ENCODE data around the gene COL5A1.

Gene COL5A1

DNA sequence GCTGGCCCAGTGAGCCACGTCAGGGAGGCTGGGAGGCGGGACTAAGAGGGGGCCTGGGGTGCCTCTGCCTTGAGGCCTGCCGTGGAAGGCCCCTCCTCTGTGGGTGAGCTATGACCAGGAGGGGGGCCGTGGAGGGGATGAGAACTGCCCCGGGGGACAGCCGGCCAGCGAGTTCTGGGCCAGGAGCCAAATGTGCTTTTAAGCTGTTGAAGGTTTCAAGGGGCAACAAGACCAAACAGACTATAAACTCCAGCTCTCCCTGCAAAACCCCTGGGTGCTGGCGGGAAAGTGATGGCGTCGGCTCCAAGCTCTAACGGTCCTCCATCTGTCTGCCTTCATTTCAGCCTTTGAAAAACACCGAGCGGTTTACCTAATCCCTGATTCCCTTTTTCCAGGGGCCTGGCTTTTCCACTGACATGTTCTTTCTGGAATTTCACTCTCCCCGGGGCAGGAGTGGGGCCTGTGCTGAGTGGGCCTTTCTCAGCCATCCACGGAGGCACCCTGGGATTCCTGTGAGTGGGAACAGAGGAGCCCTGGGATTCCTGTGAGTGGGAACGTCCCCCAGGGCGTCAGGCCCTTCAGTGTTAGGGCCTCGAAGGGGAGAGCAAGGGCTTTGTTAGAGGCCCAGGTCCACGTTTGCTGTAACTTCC lies 65.6 kb downstream of the COL5A1 start:
- H2BK120ac ChIP-seq (ENCODE audit: low read depth, low read length): peak overlapping the region; percentile 8
- H3K14ac ChIP-seq (ENCODE audit: low read length in 2 of 2): peak overlapping the region; percentile 9 to 53
- H3K18ac ChIP-seq (ENCODE audit: low read depth in 1 of 2, low read length in 2 of 2): peak overlapping the region; percentile 76 to 91
- peak overlapping the region; percentile 14 for H3K27ac ChIP-seq (ENCODE audit: low read length, poor library complexity, severe bottlenecking)
- H3K4me1 ChIP-seq (ENCODE audit: control insufficient read depth, insufficient read depth, low read depth, low read length): peaks cover 44% of the 10 kb centered on the region
- H3K23ac ChIP-seq (ENCODE audit: low read length in 2 of 2): no peak overlapping the region
- 49% methylated on average over 16 of the region's 19 CpGs for WGBS
- peak overlapping the region; percentile 79 for H4K8ac ChIP-seq (ENCODE audit: low read length)
- peak overlapping the region; percentile 87 for H4K91ac ChIP-seq (ENCODE audit: low read length)
- H3K9ac ChIP-seq (ENCODE audit: low read length): peak overlapping the region; percentile 79
- no peaks in the 10 kb centered on the region for H3K9me3 ChIP-seq (ENCODE audit: control insufficient read depth, low read length)
- H2BK12ac ChIP-seq (ENCODE audit: low read length in 2 of 2): peak overlapping the region in 1 of 2 experiments; percentile 88
- H3K27me3 ChIP-seq (ENCODE audit: control insufficient read depth in 1 of 2, insufficient read depth in 1 of 2, low read length in 2 of 2): no peaks in the 10 kb centered on the region
- H2AK5ac ChIP-seq (ENCODE audit: low read length, severe bottlenecking): peak overlapping the region; percentile 33
- peak; percentile 98 for DNase-seq
- H3K36me3 ChIP-seq (ENCODE audit: control insufficient read depth in 1 of 2, insufficient read depth in 2 of 2, low read depth in 1 of 2, low read length in 2 of 2): peaks cover 43 to 71% of the 10 kb centered on the region in 2 experiments
- H3K4me2 ChIP-seq (ENCODE audit: low read length, poor library complexity, severe bottlenecking): no peak overlapping the region
- no peak overlapping the region for H2AFZ ChIP-seq (ENCODE audit: low read depth, low read length)
- peak overlapping the region; percentile 73 for H2BK15ac ChIP-seq (ENCODE audit: low read depth, poor library complexity, severe bottlenecking)
- peaks cover 31% of the 10 kb centered on the region for H3K79me1 ChIP-seq (replicated peaks; ENCODE audit: low read length, poor library complexity, severe bottlenecking)
- peak overlapping the region; percentile 63 to 80 for H3K4ac ChIP-seq (ENCODE audit: low read depth in 1 of 2, low read length in 2 of 2)
- no peak overlapping the region for H2BK5ac ChIP-seq (ENCODE audit: low read depth, low read length, poor library complexity, severe bottlenecking)
- no peak overlapping the region for H3K4me3 ChIP-seq (ENCODE audit: insufficient read depth in 1 of 2, low read depth in 1 of 2, low read length in 2 of 2)

DNA sequence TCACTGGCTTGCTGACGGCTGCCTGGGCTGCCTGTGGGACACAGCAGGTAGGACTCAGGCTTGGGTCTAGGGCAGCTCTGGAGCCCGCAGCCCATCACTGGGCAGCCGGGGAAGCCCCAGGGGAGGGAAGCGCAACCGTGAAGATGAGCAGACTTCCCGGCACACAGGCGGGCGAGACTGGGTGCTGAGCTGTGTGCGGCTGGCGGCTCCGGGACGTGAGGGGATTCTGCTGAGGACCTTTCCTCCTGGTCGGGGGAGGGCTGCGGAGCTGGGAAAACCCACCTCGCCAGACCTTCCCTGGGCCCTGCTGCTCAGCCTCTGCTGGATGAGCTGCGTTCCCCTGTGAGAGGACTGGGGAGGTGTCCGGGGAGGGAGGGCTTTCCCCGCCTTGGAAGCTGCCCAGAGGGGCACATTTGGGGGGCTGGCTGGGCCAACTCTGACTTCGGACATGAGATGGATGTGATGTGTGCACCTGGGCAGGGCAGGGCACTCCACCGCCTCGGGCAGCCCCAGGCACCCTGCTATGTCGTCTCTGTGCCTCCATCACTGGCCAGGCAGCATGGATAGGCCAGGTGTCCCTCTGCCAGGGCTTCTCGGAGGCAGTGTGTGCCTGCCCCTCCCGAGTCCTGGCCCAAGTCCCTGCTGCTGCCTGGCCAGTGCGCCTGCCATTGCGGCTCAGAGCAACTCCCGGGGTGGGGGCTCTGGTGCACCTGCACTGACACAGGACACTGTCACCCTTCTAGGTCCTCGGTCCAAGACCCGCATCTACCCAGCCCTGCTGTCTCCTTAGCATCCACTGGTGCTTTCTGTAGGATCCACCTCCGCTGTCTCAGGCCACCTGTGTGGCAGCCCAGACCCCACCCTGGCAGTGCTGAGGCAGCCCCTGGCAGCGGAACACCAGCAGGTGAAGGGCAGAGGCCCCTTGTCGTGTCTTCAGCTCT lies 66.4 kb downstream of the COL5A1 start:
- Histone ChIP-seq H3K4me3 (ENCODE audit: insufficient read depth in 1 of 2, low read depth in 1 of 2, low read length in 2 of 2) (no peak overlapping the region), H3K23ac (ENCODE audit: low read length in 2 of 2) (peak overlapping the region in 1 of 2 experiments; percentile 46)

DNA sequence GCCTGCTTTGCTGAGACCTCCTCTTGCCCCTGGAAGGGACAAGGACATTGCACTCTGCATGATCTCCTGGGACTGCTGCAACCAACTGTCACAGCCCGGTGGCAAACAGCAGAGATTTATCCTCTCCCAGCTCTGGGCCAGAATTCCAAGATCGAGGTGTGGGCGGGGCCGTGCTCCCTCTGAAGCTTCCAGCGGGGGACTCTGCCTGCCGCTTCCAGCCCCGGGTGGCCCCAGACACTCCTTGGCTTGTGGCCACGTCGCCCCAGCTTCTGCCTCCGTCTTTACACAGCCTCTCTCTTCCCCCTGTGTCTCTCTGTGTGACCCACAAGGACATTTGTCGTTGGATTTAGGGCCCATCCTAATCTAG lies 67.1 kb downstream of the COL5A1 start:
- peak overlapping the region; percentile 87 for H4K91ac ChIP-seq (ENCODE audit: low read length)

More for the DNA sequence above, 66.4 kb downstream of the COL5A1 start:
- peak overlapping the region; percentile 14 for H3K27ac ChIP-seq (ENCODE audit: low read length, poor library complexity, severe bottlenecking)
- H3K79me1 ChIP-seq (replicated peaks; ENCODE audit: low read length, poor library complexity, severe bottlenecking): peaks cover 30% of the 10 kb centered on the region
- H4K8ac ChIP-seq (ENCODE audit: low read length): peak overlapping the region; percentile 79
- no peaks in the 10 kb centered on the region for H3K27me3 ChIP-seq (ENCODE audit: control insufficient read depth in 1 of 2, insufficient read depth in 1 of 2, low read length in 2 of 2)
- no peak for DNase-seq
- peaks cover 34 to 67% of the 10 kb centered on the region in 2 experiments for H3K36me3 ChIP-seq (ENCODE audit: control insufficient read depth in 1 of 2, insufficient read depth in 2 of 2, low read depth in 1 of 2, low read length in 2 of 2)
- H4K91ac ChIP-seq (ENCODE audit: low read length): peak overlapping the region; percentile 87
- no peak overlapping the region for H2BK5ac ChIP-seq (ENCODE audit: low read depth, low read length, poor library complexity, severe bottlenecking)
- peak overlapping the region; percentile 79 for H3K9ac ChIP-seq (ENCODE audit: low read length)
- H3K14ac ChIP-seq (ENCODE audit: low read length in 2 of 2): peak overlapping the region; percentile 9 to 96
- H2AK5ac ChIP-seq (ENCODE audit: low read length, severe bottlenecking): peak overlapping the region; percentile 33
- no peak overlapping the region for H3K4me2 ChIP-seq (ENCODE audit: low read length, poor library complexity, severe bottlenecking)
- no peak overlapping the region for H2AFZ ChIP-seq (ENCODE audit: low read depth, low read length)
- WGBS: 92% methylated on average over 32 of the region's 32 CpGs
- H2BK12ac ChIP-seq (ENCODE audit: low read length in 2 of 2): peak overlapping the region; percentile 14 to 88
- H2BK15ac ChIP-seq (ENCODE audit: low read depth, poor library complexity, severe bottlenecking): peak overlapping the region; percentile 73
- no peaks in the 10 kb centered on the region for H3K9me3 ChIP-seq (ENCODE audit: control insufficient read depth, low read length)
- peak overlapping the region; percentile 63 to 80 for H3K4ac ChIP-seq (ENCODE audit: low read depth in 1 of 2, low read length in 2 of 2)
- H2BK120ac ChIP-seq (ENCODE audit: low read depth, low read length): peak overlapping the region; percentile 8
- peaks cover 42% of the 10 kb centered on the region for H3K4me1 ChIP-seq (ENCODE audit: control insufficient read depth, insufficient read depth, low read depth, low read length)
- H3K18ac ChIP-seq (ENCODE audit: low read depth in 1 of 2, low read length in 2 of 2): peak overlapping the region; percentile 76 to 93

More for the DNA sequence above, 67.1 kb downstream of the COL5A1 start:
- Histone ChIP-seq H2BK12ac (ENCODE audit: low read length in 2 of 2) (peak overlapping the region in 1 of 2 experiments; percentile 52), H3K36me3 (ENCODE audit: control insufficient read depth in 1 of 2, insufficient read depth in 2 of 2, low read depth in 1 of 2, low read length in 2 of 2) (peaks cover 35 to 69% of the 10 kb centered on the region in 2 experiments), H3K4me1 (ENCODE audit: control insufficient read depth, insufficient read depth, low read depth, low read length) (peaks cover 39% of the 10 kb centered on the region), H3K27ac (ENCODE audit: low read length, poor library complexity, severe bottlenecking) (no peak overlapping the region), H2AK5ac (ENCODE audit: low read length, severe bottlenecking) (no peak overlapping the region), H3K18ac (ENCODE audit: low read depth in 1 of 2, low read length in 2 of 2) (peak overlapping the region; percentile 76 to 93), H3K9me3 (ENCODE audit: control insufficient read depth, low read length) (no peaks in the 10 kb centered on the region), H3K4me2 (ENCODE audit: low read length, poor library complexity, severe bottlenecking) (no peak overlapping the region), H4K8ac (ENCODE audit: low read length) (peak overlapping the region; percentile 42), H3K4me3 (ENCODE audit: insufficient read depth in 1 of 2, low read depth in 1 of 2, low read length in 2 of 2) (no peak overlapping the region), H3K4ac (ENCODE audit: low read depth in 1 of 2, low read length in 2 of 2) (no peak overlapping the region), H3K27me3 (ENCODE audit: control insufficient read depth in 1 of 2, insufficient read depth in 1 of 2, low read length in 2 of 2) (no peaks in the 10 kb centered on the region), H3K79me1 (replicated peaks; ENCODE audit: low read length, poor library complexity, severe bottlenecking) (peaks cover 28% of the 10 kb centered on the region), H3K14ac (ENCODE audit: low read length in 2 of 2) (peak overlapping the region in 1 of 2 experiments; percentile 96), H2BK15ac (ENCODE audit: low read depth, poor library complexity, severe bottlenecking) (peak overlapping the region; percentile 73), H2BK120ac (ENCODE audit: low read depth, low read length) (no peak overlapping the region), H3K23ac (ENCODE audit: low read length in 2 of 2) (peak overlapping the region in 1 of 2 experiments; percentile 43), H2BK5ac (ENCODE audit: low read depth, low read length, poor library complexity, severe bottlenecking) (no peak overlapping the region), H3K9ac (ENCODE audit: low read length) (no peak overlapping the region), H2AFZ (ENCODE audit: low read depth, low read length) (no peak overlapping the region)
- DNase-seq: no peak
- 95% methylated on average over 11 of the region's 11 CpGs for WGBS

Data from mesenchymal stem cell (in vitro differentiated cells and primary cell).